Glomerular visceral epithelial cell (primary cell): ENCODE measurements around the gene KRTAP5-9.
"Not testable (repeated sequence)": the region's sequence is repeated elsewhere in the genome, so short reads cannot be mapped to it uniquely, and the experiment has no call there.

Experiments
- DNase-seq: peaks from one replicate; pipeline ENCODE4 v3.0.0-alpha.2; 2016; ENCODE audit errors: extremely low spot score

Gene KRTAP5-9

GRCh38 chr11:71562120-71562519 is 13.9 kb downstream of the KRTAP5-9 start:
- no peak for DNase-seq

- peak; percentile 64 for DNase-seq
These were observed 15.2 kb downstream of the KRTAP5-9 start for GRCh38 chr11:71563406-71563805.

- DNase-seq: no peak
These were observed 16.2 kb downstream of the KRTAP5-9 start for GRCh38 chr11:71564430-71564829.

GRCh38 chr11:71565263-71565662 is 17.0 kb downstream of the KRTAP5-9 start, which contains the start of gene KRTAP5-10:
Gene KRTAP5-10, plus strand, starts transcription at chr11:71565563. Its CDS starts 25 bp downstream, at chr11:71565588.
- DNase-seq: no peak

GRCh38 chr11:71566081-71566620 is 17.9 kb downstream of the KRTAP5-9 start:
- no peak for DNase-seq

- DNase-seq: not testable (repeated sequence)
These were observed 18.7 kb downstream of the KRTAP5-9 start for GRCh38 chr11:71566626-71567599.

- not testable (repeated sequence) for DNase-seq
These were observed 19.4 kb downstream of the KRTAP5-9 start for GRCh38 chr11:71567633-71568032.

- no peak for DNase-seq
These were observed 20.6 kb downstream of the KRTAP5-9 start for GRCh38 chr11:71568704-71569349.

- not testable (repeated sequence) for DNase-seq
These were observed 23.1 kb downstream of the KRTAP5-9 start for GRCh38 chr11:71571101-71571850.

- no peak for DNase-seq
These were observed 24.6 kb downstream of the KRTAP5-9 start for GRCh38 chr11:71572811-71573210.

GRCh38 chr11:71574418-71574817 is 26.2 kb downstream of the KRTAP5-9 start:
- DNase-seq: no peak

- DNase-seq: no peak
These were observed 27.7 kb downstream of the KRTAP5-9 start for GRCh38 chr11:71575723-71576424.

GRCh38 chr11:71576688-71577465 is 28.7 kb downstream of the KRTAP5-9 start:
- not testable (repeated sequence) for DNase-seq

- DNase-seq: no peak
These were observed 29.3 kb downstream of the KRTAP5-9 start for GRCh38 chr11:71577469-71578004.

- DNase-seq: not testable (repeated sequence)
These were observed 31.3 kb downstream of the KRTAP5-9 start for GRCh38 chr11:71579513-71579912.

GRCh38 chr11:71580057-71581003 is 32.1 kb downstream of the KRTAP5-9 start:
- DNase-seq: peak; percentile 60

GRCh38 chr11:71581826-71582225 is 33.6 kb downstream of the KRTAP5-9 start:
- DNase-seq: no peak

- DNase-seq: no peak
These were observed 34.2 kb downstream of the KRTAP5-9 start, which contains the start of gene KRTAP5-11 for GRCh38 chr11:71582309-71582895. Gene KRTAP5-11, minus strand, starts transcription at chr11:71582875. Its CDS starts 38 bp downstream, at chr11:71582837.
